Measurements from ENCODE around the gene UGGT1. TPM values are rescaled to one million over a fixed set of nuclear protein-coding genes. Genes with fewer than 3 reads are reported as not detected.

UGGT1 gene
- total RNA-seq, 1 donor from 2014 or later = 67.9 TPM

GRCh38 chr2:128185576-128185975, 94.6 kb downstream of the UGGT1 start:
- TF ChIP-seq CTCF (IDR thresholded peaks at IDR 0.05; ENCODE audit: partially characterized antibody, unreplicated experiment) = no peak
- H3K36me3 Mint-ChIP-seq (ENCODE audit: unreplicated experiment) = peaks cover 4% of the 10 kb centered on the region
- no peak overlapping the region for H3K27ac Mint-ChIP-seq (ENCODE audit: unreplicated experiment)
- H3K4me1 Mint-ChIP-seq (ENCODE audit: low read depth, unreplicated experiment) = peaks cover 2% of the 10 kb centered on the region
- DNase-seq = no peak
- no peaks in the 10 kb centered on the region for H3K27me3 Mint-ChIP-seq (ENCODE audit: unreplicated experiment)
- peaks cover 1% of the 10 kb centered on the region for H3K9me3 Mint-ChIP-seq (ENCODE audit: unreplicated experiment)
- H3K4me3 Mint-ChIP-seq (ENCODE audit: unreplicated experiment) = no peak overlapping the region

DNA sequence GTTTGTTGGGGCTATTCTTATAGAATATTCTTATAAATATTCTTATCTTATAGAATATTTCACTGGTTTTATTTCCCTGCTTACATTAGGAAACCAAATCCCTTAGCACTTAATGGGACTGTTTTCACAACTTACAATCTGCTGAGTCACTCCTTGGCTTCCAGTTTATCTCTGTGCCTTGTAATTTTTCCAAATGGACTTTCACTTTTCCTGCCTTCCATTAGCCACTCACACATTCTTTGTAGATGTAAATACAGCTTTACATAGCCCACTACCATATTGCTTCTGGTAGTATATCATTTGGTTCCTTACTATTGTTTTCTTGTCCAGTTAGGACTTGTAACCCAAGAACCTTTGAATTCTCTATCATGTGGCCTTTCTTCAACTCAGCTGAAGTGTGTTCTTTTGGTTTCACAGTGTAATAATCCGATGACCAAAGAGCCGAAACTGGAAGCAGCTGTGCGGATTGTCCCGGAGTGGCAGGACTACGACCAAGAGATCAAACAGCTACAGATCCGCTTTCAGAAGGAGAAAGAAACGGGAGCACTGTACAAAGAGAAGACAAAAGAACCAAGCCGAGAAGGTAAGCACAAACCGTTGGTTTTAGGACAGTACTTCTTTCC, 96.1 kb downstream of the UGGT1 start:
- Mint-ChIP-seq H3K4me1 (ENCODE audit: low read depth, unreplicated experiment) (peaks cover 2% of the 10 kb centered on the region), H3K9me3 (ENCODE audit: unreplicated experiment) (peaks cover 1% of the 10 kb centered on the region), H3K4me3 (ENCODE audit: unreplicated experiment) (no peak overlapping the region), H3K27me3 (ENCODE audit: unreplicated experiment) (no peaks in the 10 kb centered on the region), H3K36me3 (ENCODE audit: unreplicated experiment) (peaks cover 4% of the 10 kb centered on the region), H3K27ac (ENCODE audit: unreplicated experiment) (no peak overlapping the region)
- no peak for TF ChIP-seq CTCF (IDR thresholded peaks at IDR 0.05; ENCODE audit: partially characterized antibody, unreplicated experiment)
- no peak for DNase-seq

GRCh38 chr2:128195435-128195984, 104.5 kb downstream of the UGGT1 start:
- Mint-ChIP-seq H3K27ac (ENCODE audit: unreplicated experiment) (no peak overlapping the region), H3K9me3 (ENCODE audit: unreplicated experiment) (peaks cover 4% of the 10 kb centered on the region), H3K36me3 (ENCODE audit: unreplicated experiment) (peaks cover 6% of the 10 kb centered on the region), H3K27me3 (ENCODE audit: unreplicated experiment) (peaks cover 2% of the 10 kb centered on the region), H3K4me3 (ENCODE audit: unreplicated experiment) (no peak overlapping the region), H3K4me1 (ENCODE audit: low read depth, unreplicated experiment) (no peaks in the 10 kb centered on the region)
- no peak for DNase-seq
- TF ChIP-seq CTCF (IDR thresholded peaks at IDR 0.05; ENCODE audit: partially characterized antibody, unreplicated experiment) = no peak

- H3K9me3 Mint-ChIP-seq (ENCODE audit: unreplicated experiment) = peaks cover 4% of the 10 kb centered on the region
- no peak overlapping the region for H3K27ac Mint-ChIP-seq (ENCODE audit: unreplicated experiment)
- H3K27me3 Mint-ChIP-seq (ENCODE audit: unreplicated experiment) = peaks cover 2% of the 10 kb centered on the region
- H3K36me3 Mint-ChIP-seq (ENCODE audit: unreplicated experiment) = peaks cover 6% of the 10 kb centered on the region
- no peaks in the 10 kb centered on the region for H3K4me1 Mint-ChIP-seq (ENCODE audit: low read depth, unreplicated experiment)
- H3K4me3 Mint-ChIP-seq (ENCODE audit: unreplicated experiment) = no peak overlapping the region
- no peak for TF ChIP-seq CTCF (IDR thresholded peaks at IDR 0.05; ENCODE audit: partially characterized antibody, unreplicated experiment)
- DNase-seq = no peak
These were observed 105.0 kb downstream of the UGGT1 start for GRCh38 chr2:128196026-128196425.

- no peak for DNase-seq
- no peak overlapping the region for H3K4me3 Mint-ChIP-seq (ENCODE audit: unreplicated experiment)
- peaks cover 6% of the 10 kb centered on the region for H3K36me3 Mint-ChIP-seq (ENCODE audit: unreplicated experiment)
- H3K27me3 Mint-ChIP-seq (ENCODE audit: unreplicated experiment) = peaks cover 2% of the 10 kb centered on the region
- H3K4me1 Mint-ChIP-seq (ENCODE audit: low read depth, unreplicated experiment) = no peaks in the 10 kb centered on the region
- TF ChIP-seq CTCF (IDR thresholded peaks at IDR 0.05; ENCODE audit: partially characterized antibody, unreplicated experiment) = no peak
- H3K9me3 Mint-ChIP-seq (ENCODE audit: unreplicated experiment) = peaks cover 4% of the 10 kb centered on the region
- no peak overlapping the region for H3K27ac Mint-ChIP-seq (ENCODE audit: unreplicated experiment)
These were observed 105.5 kb downstream of the UGGT1 start for GRCh38 chr2:128196471-128196931.

Data from glutamatergic neuron (in vitro differentiated cells).